GM12872 (cell line): Measurements from ENCODE around the gene SMYD3.

Source experiments
- CTCF ChIP-seq: IDR thresholded peaks from 3 replicates; pipeline ENCODE4 v1.5.1; 2011; ENCODE audit warnings: low read depth, mild to moderate bottlenecking, low read length, moderate library complexity; ENCODE audit not compliant: insufficient read depth

Gene SMYD3

GRCh38 chr1:245772739-245773138 lies 734.3 kb downstream of the SMYD3 start:
- no peak for TF ChIP-seq CTCF

- no peak for TF ChIP-seq CTCF
Measured at GRCh38 chr1:245772325-245772724, 734.8 kb downstream of the SMYD3 start.

GRCh38 chr1:245771511-245772281 lies 735.4 kb downstream of the SMYD3 start:
- no peak for TF ChIP-seq CTCF

- no peak for TF ChIP-seq CTCF
Measured at GRCh38 chr1:245770156-245770555, 736.9 kb downstream of the SMYD3 start.

- TF ChIP-seq CTCF, result no peak
Measured at GRCh38 chr1:245768596-245768995, 738.5 kb downstream of the SMYD3 start.

GRCh38 chr1:245765230-245766000 lies 741.7 kb downstream of the SMYD3 start:
- TF ChIP-seq CTCF, result no peak

GRCh38 chr1:245763873-245764331 lies 743.2 kb downstream of the SMYD3 start:
- TF ChIP-seq CTCF, result no peak
